WTC11 (cell line): ENCODE measurements around the gene GPC5.

ENCODE experiments used
- CTCF ChIP-seq: fragments of 200-600 bp; IDR thresholded peaks from 2 replicates; pipeline ENCODE4 v1.8.0; 2022; ENCODE audit warnings: antibody characterized with exemption
- FOXP1 ChIP-seq: sonication (generic); formaldehyde crosslinking; IDR thresholded peaks from 2 replicates; pipeline ENCODE4 v1.8.0; 2022; ENCODE audit warnings: missing genetic modification reagents, mild to moderate bottlenecking, moderate library complexity, borderline replicate concordance
- KAT7 ChIP-seq: sonication (generic); formaldehyde crosslinking; IDR thresholded peaks from 2 replicates; pipeline ENCODE4 v1.8.1; 2023; ENCODE audit warnings: missing genetic modification reagents, mild to moderate bottlenecking, borderline replicate concordance
- ZNF512 ChIP-seq: sonication (generic); formaldehyde crosslinking; IDR thresholded peaks from 2 replicates; pipeline ENCODE4 v1.8.1; 2022; ENCODE audit warnings: missing genetic modification reagents, borderline replicate concordance

- TF ChIP-seq CTCF (no peak), KAT7 (CRISPR knock-in tag) (no peak), ZNF512 (CRISPR knock-in tag) (no peak), FOXP1 (CRISPR knock-in tag) (no peak)
These were observed 173.3 kb downstream of the GPC5 start for GRCh38 chr13:91571681-91572080.
